Measurements from ENCODE around the gene PARD3B. TPM values are rescaled to one million over a fixed set of nuclear protein-coding genes. Genes with fewer than 3 reads are reported as not detected.

The PARD3B gene
- total RNA-seq, 1 donor from 2014 or later, result 6.8 TPM

DNA sequence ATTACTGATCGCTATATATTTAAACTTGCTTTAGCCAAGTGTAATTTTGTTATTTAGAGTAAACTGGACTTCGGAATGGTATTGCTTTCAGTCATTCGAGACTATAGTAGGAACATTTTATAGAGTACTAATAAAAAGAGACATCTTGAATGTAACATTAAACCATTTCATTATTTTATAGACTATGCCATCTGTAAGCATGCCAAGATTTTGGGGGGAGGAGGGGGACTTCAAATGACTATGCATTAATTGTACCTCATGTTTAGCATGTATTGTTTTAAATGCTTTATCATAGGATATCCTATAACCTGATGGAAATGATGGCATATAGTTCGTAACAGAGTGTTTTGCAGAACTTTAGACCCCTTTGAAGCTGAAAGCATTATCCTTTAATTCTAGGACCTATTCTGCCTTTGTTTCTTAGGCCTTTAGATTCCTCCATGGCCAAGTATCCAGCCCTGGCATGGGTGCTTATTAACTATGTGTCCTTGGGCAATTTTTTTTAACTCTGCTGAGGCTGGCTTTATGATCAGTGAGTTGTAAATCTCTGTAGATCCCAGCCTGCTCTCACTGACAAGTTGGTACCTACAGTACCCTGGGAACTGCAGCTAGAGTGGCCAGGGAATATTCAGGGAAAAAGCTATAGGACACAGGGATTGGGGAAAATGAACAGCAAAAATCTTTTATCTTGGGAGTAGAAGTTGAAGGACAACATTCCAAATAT, 93.4 kb downstream of the PARD3B start:
- DNase-seq (no peak), ATAC-seq (ENCODE audit: poor library complexity) (no peak)
- intact Hi-C loops (cut with DNase I), result no loop called here

DNA sequence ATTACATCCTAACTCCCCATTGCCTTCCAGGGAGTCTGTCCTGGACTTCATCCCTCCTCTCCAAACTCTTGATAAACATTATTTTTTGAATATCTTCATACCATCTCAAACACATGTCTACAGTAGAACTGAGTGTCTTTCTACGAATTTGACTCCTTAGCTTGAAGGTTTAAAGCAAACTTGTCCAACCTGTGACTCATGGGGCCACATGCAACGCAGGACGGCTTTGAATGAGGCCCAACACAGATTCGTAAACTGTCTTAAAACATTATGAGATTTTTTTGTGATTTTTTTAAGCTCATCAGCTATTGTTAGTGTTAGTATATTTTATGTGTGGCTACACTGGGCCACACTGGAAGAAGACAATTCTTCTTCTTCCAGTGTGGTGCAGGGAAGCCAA, 98.1 kb downstream of the PARD3B start:
- no peak for DNase-seq
- intact Hi-C loops (cut with DNase I), result no loop called here

DNA sequence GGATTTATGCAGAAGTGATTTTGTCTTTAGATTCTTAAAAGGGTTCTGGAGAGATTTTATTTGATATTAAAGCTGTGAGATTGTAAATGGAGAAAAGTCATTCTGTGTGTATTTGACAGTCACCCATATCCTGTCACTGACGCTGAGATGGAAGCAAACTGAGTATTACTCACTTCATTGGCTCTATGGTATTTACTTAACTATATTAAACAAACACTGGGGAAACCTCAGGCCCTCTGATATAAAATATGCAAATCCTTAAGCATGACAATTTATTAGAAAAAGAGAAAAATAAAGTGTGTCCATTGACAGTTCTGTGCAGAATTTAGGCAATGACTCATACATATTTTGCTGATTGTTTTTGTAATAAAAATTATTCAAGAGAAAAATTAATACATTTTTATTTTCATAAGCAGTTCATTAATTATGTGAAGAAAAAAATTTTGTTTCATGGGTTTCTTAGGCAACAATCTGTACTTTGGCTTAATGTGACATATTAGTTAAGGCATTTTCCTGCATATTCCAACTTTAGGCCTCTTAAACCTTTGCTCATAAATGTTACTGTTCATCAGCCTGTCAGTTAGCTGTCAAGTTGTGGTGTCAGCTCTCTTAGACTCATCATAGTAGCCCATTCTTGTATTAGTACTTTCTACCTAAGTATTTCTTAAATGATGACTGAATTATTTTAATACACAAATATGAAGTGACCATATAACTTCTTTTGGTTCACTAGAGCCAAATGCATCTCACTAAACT, 99.9 kb downstream of the PARD3B start:
- ATAC-seq (ENCODE audit: poor library complexity) (no peak), DNase-seq (no peak)
- intact Hi-C loops (cut with DNase I), result no loop called here

More for the DNA sequence above, 98.1 kb downstream of the PARD3B start:
- no peak for ATAC-seq (ENCODE audit: poor library complexity)

DNA sequence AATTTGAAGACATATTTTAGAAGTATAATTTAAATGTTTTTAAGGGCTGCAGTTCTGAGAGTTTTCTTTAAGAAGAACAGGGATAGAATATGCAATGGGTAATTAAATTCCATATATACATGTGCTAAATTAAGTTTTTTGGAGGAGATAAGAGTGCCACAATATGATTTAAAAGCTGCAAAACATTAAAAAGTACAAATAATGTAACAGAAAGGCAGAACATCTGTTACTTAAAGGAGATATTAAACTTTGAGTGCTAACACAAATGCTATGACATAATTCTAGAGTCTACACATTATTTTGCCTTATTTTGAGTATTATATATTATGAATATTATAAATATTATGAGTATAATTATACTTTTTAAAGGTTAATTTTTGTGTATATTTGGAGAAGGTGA, 102.4 kb downstream of the PARD3B start:
- DNase-seq (no peak), ATAC-seq (ENCODE audit: poor library complexity) (no peak)
- intact Hi-C loops (cut with DNase I), result no loop called here

DNA sequence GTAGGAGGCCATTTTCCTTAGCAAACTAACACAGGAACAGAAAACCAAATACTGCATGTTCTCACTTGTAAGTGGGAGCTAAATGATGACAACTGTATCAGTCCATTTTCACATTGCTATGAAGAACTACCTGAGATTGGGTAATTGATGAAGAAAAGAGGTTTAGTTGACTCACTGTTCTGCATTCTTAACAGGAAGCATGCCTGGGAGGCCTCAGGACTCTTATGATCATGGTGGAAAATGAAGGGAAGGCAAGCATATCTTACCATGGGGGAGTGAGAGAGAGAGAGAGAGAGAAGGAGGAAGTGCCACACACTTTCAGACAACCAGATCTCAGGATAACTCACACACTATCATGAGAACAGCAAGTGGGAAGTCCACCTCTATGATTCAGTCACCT, 105.3 kb downstream of the PARD3B start:
- intact Hi-C loops (cut with DNase I), result no loop called here
- ATAC-seq (ENCODE audit: poor library complexity), result no peak

DNA sequence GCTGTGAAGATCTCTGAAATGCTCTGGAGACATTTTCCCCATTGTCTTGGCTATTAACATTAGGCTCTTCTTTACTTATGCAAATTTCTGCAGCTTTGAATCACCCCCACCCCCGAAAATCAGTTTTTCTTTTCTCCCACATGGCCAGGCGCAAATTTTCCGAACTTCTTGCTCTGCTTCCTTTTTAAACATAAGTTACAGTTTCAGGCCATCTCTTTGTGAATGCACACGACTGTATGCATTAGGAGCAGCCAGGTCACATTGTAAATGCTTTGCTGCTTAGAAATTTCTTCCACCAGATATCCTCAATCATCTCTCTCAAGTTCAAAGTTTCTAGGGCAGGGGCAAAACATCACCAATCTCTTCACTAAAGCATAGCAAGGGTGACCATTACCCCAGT, 106.8 kb downstream of the PARD3B start:
- no peak for DNase-seq
- intact Hi-C loops (cut with DNase I), result no loop called here
- ATAC-seq (ENCODE audit: poor library complexity), result no peak

More for the DNA sequence above, 105.3 kb downstream of the PARD3B start:
- no peak for DNase-seq

DNA sequence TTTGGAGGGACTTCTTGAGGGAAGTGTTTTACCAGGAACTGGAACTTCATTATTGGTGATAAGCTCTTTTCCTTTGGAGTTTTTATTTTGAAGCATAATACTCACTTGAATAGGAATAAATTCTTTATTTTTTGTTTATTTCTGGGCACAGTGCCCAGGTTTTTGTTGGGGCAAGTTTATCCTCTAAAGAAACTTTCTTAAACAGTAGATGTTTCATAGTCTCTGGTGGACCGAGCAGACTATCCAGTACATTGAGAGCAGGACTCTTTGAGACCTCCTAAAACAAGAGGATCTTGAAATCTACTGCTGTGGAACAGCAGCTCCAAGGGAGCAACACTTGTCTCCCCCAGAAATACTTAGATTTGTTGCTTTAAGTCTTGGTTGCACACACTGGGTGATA, 109.4 kb downstream of the PARD3B start:
- peak; percentile 29 for ATAC-seq (ENCODE audit: poor library complexity)
- no peak for DNase-seq
- intact Hi-C loops (cut with DNase I), result no loop called here

DNA sequence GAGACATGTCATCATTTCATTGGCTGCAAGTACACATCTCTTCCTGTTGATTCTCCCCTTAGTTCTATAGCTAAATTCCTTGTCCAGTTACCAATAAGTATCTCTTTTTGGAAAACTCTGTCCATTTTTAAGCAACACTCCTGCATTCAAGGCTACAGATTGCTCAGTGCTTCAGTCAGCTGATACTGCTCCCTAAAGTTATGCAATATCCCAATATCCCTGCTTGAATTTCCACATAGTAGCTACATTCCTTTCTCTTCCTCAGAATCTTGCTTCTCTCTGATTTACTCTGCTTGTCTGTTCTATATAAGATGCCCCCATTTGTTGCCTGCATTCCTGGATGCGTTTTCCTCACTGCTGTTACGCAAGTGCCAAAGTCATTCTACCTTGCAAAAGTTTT, 109.8 kb downstream of the PARD3B start:
- intact Hi-C loops (cut with DNase I), result no loop called here
- DNase-seq (no peak), ATAC-seq (ENCODE audit: poor library complexity) (peak; percentile 76)

DNA sequence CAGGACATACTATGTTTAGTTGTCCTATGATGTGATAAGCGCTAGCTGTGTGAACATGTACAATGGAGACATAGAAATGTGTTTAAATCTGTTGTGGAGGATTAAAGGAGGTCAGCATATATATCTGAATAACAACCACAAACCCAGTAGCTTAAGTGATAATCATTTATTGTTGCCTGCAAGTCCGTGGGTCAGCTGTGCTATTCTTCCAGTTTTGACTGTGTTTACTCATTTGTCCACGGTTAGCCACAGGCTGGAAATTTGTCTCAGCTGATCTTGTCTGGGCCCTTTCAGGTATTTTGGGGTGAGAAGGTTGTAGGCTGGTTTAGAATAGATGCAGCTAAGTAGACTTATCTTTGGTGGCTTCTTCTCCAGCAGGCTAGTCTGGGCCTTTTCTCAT, 110.4 kb downstream of the PARD3B start:
- ATAC-seq (ENCODE audit: poor library complexity) (no peak), DNase-seq (no peak)
- intact Hi-C loops (cut with DNase I), result no loop called here

DNA sequence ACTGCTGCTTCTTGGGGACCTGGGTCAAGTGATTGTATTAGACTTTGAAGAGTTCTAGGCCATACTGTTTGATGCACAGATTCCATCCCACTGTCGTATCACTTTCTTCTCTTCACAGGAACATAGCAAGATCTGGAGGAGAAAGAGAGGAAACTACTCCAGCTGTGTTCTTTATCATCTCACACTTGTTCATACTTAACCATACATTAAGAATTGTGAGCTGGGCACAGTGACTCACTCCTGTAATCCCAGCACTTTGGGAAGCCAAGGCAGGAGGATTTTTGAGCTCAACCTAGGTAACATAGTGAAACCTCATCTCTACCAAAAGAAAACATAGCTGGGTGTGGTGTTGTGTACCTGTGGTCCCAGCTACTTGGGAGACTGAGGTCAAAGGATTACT, 111.7 kb downstream of the PARD3B start:
- ATAC-seq (ENCODE audit: poor library complexity) (no peak), DNase-seq (no peak)
- intact Hi-C loops (cut with DNase I), result no loop called here

DNA sequence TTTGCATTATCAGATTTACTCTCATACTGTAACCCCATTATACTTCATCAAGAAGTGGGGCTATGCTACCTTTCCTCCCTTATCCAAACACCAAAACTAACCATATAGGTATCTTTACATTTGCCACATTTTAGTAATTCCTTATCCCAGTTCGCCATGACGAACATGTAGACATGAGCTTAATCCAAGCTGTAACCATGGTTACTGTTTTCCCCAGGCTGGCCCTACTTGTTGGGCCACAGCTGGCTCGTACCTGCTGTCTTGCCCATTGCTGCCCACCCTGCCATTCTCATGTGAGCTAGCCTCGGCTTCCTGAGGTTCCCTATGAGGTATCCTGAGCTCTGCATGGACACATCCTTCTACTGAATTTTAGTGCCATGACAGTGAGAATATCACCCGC, 117.7 kb downstream of the PARD3B start:
- intact Hi-C loops (cut with DNase I), result no loop called here
- DNase-seq, result no peak
- no peak for ATAC-seq (ENCODE audit: poor library complexity)

DNA sequence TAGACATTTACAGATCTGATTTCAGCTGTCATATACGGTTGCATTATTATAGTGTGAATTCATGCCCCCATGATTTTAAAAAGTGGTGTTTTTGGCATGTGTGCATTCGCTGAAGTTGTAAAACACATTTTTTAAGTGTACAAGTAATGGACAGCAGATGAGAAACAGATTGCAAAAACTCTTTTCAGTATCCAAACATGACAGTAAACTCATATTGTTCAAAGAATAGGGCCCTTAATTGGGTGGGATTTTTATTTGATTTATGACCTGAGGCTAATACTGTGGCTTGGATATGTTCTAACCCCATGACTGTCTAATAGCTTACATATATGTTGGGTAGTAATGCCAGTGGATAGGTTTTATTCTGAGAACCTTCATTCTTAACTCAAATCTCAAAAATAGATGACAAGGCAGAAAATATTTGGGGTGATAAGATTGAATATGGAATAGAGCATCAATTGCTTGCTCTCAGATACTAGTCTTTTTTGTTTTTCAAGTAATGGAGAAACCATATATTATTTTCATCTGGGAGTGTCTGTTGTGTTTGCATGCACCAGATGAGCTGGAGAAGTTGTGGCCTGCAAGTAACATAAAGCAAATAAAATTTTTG, 118.6 kb downstream of the PARD3B start:
- intact Hi-C loops (cut with DNase I), result no loop called here
- DNase-seq (no peak), ATAC-seq (ENCODE audit: poor library complexity) (no peak)

DNA sequence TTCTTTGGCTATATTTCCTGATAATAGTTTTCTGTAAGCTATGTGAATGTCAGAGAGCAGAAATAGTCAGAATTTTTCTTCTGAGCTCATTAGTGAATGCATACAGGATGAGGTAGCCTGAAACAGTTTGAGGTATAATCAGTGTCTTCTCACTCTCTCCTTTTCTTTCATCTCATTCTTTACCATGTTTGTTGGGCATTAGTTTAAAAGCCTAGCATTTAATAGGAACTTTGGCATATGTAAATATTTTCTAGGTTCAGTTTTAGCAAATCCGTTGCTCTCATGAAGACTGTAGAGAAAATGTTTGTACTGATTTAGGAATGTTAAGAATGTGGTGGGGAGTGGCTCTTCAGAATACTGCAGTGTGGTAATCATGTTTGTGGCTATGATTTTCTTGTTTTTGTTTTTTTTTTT, 119.4 kb downstream of the PARD3B start:
- intact Hi-C loops (cut with DNase I), result no loop called here
- no peak for DNase-seq
- ATAC-seq (ENCODE audit: poor library complexity), result peak; percentile 51

DNA sequence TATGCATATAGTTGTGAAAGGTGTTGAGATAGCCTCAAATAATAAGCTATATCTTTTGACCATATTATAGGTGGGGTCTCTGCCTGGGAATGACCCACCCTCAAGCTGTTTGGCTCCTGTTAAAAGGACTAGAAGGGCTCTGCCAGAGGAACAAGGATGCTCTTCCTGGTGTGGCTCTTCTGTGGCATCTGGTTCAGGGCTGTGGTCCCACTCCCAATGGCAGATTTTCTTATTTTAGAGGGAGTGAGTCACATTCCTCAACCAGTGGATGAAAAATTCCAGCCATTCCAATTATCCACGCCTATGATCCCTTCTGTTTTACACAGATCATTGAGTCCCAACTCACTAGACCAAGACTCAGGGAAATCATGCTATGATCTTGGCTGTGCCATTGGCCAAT, 119.9 kb downstream of the PARD3B start:
- intact Hi-C loops (cut with DNase I), result no loop called here
- ATAC-seq (ENCODE audit: poor library complexity), result no peak
- DNase-seq, result no peak

DNA sequence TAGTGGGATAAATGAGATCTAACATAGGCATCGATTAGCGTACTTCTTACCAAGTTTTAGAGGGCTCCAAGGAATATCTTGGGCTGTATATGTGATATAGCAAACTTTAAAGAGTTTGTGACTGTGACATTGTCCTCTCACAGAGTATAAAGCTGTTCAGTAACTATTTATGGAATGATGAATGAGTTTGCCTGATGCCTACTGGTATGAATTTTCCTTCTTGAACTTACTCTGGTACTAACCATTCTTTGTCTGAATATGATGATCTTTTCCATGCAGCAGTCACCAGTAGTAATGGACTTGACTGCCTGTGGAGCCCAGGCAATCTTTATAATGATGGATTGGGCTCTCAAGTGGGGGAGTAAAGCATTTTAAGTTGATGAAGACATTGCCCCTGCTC, 120.5 kb downstream of the PARD3B start:
- intact Hi-C loops (cut with DNase I), result no loop called here
- ATAC-seq (ENCODE audit: poor library complexity), result no peak
- no peak for DNase-seq

DNA sequence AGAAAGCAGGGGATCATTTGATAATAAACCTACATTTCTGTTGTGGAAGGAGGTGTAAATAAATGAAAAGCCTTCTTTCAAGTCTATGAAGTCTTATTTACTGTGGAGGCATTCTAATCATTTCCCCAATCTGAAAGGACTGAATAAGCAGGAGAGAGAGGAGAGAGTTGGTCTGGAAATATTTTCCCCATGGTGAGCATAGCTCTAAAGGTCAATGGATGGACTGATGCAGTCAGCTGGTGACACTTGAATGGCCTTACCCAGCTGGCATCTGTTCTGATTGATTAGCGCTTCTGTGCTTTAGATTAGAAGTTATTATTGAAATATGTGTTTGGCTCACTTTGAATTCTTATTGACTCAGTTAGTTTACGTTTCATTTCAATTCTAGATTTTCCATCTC, 122.7 kb downstream of the PARD3B start:
- intact Hi-C loops (cut with DNase I), result no loop called here
- DNase-seq (no peak), ATAC-seq (ENCODE audit: poor library complexity) (no peak)

DNA sequence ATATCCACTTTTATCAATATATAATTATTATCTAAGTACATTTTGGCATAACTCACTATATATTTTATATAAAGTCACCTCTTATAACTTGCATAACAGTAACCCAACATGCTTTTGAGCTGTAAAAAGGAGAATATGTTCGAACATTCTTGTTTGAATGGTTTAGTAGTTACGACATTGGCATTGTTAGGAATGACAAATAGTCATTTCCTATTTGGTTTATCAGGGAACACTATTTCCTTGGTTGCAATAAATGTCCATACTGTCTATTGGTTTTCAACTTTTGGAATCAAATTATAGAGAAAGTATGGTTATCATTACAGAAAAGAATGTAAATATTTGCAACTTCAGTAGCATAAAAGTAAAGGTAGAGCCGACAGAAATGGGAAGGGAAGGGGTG, 124.1 kb downstream of the PARD3B start:
- intact Hi-C loops (cut with DNase I), result no loop called here
- no peak for DNase-seq
- ATAC-seq (ENCODE audit: poor library complexity), result no peak

DNA sequence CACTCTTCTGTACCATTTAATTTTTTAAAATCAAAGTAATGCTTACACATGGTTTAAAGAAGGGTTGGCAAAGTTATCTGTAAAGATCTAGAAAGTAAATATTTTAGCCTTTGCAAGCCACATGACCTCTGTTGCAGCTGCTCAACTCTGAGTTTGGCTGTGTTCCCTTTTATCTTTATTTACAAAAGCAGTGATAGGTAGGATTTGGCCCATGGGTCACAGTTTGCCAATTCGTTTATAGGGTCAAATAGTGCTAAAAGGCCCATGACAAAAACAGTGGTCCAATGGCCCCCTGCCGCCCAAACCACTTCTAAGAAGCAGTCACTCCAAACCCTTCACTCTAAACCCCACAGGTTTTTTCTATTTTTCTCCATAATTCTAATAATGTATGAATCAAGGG, 124.8 kb downstream of the PARD3B start:
- DNase-seq, result no peak
- intact Hi-C loops (cut with DNase I), result no loop called here
- no peak for ATAC-seq (ENCODE audit: poor library complexity)

DNA sequence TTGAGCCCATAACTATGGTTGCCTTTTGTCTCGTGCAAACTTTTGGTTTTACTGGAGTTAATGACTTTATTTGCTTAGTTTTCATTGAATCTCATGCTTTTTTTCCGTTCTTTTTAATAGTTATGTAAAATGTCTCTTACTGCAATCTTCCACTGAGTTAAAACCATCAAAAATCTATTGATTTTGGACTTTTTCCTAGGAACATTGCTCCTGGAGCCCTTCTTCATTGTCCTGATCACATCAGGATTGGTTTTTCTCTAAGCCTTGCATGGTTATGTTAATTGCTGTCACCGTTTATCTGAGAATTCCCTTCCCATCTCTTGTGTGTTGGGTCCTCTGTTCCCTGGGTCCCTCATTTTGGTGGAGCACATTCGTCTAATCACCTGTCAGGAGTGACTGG, 125.5 kb downstream of the PARD3B start:
- intact Hi-C loops (cut with DNase I), result no loop called here
- DNase-seq (no peak), ATAC-seq (ENCODE audit: poor library complexity) (no peak)

DNA sequence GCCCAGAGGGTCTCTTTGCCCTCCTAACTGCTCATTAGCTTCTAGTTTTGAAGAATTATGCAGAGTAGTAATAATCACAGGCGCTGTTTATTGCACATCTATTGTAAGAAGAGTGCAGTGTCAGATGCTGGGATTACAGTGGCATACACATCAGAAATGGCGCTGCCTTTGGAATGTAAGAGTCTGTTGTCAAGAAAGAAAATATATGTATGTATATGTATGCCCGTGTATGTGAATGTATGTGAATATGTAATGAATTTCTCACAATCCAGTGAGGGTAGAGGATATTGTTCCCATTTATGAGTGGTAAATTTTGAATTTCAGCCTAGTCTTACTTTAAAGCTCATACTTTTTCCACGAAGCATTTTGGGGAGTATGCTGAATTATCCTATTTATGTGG, 127.5 kb downstream of the PARD3B start:
- ATAC-seq (ENCODE audit: poor library complexity) (no peak), DNase-seq (no peak)
- intact Hi-C loops (cut with DNase I), result no loop called here
